ENCODE data around the gene FAM174C.

Gene FAM174C

DNA sequence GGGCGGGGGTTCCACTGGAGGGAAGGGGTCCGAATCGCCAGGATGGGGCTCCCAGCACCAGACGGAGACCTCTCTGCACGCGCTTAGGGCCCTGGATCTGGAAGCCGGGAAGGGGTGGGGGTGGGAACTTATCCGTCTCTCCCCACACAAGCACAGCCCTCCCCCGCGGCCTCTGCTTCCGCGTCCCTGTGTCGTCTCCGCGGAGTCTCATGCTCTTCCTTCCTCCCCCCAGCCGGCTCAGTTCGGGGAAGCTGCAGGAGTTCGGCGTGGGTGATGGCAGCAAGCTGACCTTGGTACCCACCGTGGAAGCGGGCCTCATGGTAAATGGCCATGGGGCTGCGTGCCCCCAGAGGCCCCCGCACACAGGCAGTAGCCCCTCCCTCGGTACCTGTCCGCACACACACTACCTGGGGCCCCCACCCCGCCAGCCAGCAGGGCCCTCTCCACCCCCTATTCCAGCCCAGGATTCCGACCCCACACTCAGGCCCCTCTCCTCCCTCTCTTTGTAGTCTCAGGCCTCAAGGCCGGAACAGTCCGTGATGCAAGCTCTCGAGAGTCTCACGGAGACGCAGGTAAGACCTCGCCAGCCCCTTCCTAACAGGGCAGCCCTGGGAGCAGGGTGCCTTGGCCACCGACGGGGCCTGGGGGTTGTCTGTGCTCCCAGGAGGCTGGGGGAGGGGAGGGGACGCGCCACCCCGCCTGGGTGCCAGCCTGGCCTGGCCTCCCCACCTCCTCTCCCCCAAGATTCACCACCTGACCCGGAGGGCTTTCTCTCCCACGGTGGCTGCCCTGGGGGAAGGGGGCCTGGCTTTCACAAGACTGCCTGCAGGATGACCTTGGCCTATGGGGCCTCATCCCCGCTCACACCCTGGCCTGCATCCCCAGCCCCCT, 23.8 kb upstream of the FAM174C start:
- peak overlapping the region; percentile 76 for H3K4me2 ChIP-seq (ENCODE audit: low read length)
- H3K4ac ChIP-seq (ENCODE audit: low read depth, low read length): peak overlapping the region; percentile 94
- H3K79me1 ChIP-seq (ENCODE audit: low read length): peaks cover 45% of the 10 kb centered on the region
- H3K18ac ChIP-seq (ENCODE audit: low read length): peak overlapping the region; percentile 92
- H3K27me3 ChIP-seq (ENCODE audit: insufficient read depth, low read length): no peaks in the 10 kb centered on the region
- H2AK5ac ChIP-seq (ENCODE audit: low read length): peak overlapping the region; percentile 83
- peaks cover 59 to 64% of the 10 kb centered on the region in 2 experiments for H3K36me3 ChIP-seq (ENCODE audit: control insufficient read depth in 1 of 2, insufficient read depth in 2 of 2, low read length in 2 of 2)
- peak overlapping the region; percentile 92 for H3K27ac ChIP-seq (ENCODE audit: low read depth, low read length)
- peak overlapping the region; percentile 96 for H3K4me3 ChIP-seq (ENCODE audit: low read depth, low read length)
- peak overlapping the region; percentile 98 for H4K91ac ChIP-seq (ENCODE audit: low read depth, low read length)
- H4K8ac ChIP-seq (ENCODE audit: low read depth, low read length): peak overlapping the region; percentile 69
- H3K4me1 ChIP-seq (ENCODE audit: control insufficient read depth in 1 of 2, insufficient read depth in 2 of 2, low read length in 2 of 2): peaks cover 16 to 18% of the 10 kb centered on the region in 2 experiments
- H4K12ac ChIP-seq (ENCODE audit: low read depth, low read length): peak overlapping the region; percentile 79
- H2BK12ac ChIP-seq (ENCODE audit: low read length): peak overlapping the region; percentile 37
- peak overlapping the region; percentile 50 for H2BK120ac ChIP-seq (ENCODE audit: insufficient read depth, low read length, poor library complexity)
- H3K79me2 ChIP-seq (ENCODE audit: control insufficient read depth, insufficient read depth, low read length, poor library complexity): peaks cover 41% of the 10 kb centered on the region
- H3K9me3 ChIP-seq (ENCODE audit: insufficient read depth, low read depth, low read length): no peaks in the 10 kb centered on the region
- peak; percentile 56 to 71 for DNase-seq
- H3K9ac ChIP-seq (ENCODE audit: low read length): peak overlapping the region; percentile 95
- H2BK5ac ChIP-seq (ENCODE audit: low read depth, low read length, poor library complexity): peak overlapping the region; percentile 92
- peak overlapping the region; percentile 21 for H2AFZ ChIP-seq (ENCODE audit: insufficient read depth, low read length, poor library complexity)
- no peak overlapping the region for H3K23ac ChIP-seq (ENCODE audit: low read length)
- WGBS (ENCODE audit: extremely low coverage, insufficient coverage, insufficient read length): no CpG with 5 or more reads among the region's 41 CpGs
- H3K14ac ChIP-seq (ENCODE audit: low read length): peak overlapping the region; percentile 94

DNA sequence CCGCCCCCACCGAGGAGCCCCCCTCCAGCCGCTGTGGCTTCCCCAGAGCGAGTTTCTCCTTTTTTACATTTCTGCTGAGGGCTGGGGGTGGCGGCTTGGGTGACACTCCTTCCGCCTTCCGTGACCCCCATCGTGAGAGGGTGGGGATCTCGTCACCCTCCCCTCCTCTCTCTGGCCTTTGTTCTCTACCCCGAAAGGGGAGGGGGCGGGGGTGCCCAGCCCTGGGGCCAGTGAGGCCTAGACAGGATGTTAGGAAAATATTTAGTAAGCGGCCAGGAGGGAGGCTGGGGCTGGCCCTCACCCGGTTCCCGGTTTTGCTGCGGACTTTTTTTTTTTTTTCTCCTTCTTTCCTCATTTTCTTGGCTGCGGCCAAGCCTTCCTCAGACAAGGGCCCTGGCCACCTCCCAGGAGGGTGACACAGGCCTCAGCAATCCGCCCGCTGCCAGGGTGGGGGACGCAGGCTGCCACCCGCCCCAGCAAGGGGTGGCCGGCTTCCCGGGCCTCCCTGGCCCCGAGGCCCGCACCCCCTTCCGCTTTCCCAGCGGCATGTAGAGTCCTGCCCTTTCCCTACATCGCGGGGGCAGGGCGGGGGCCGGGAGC, 23.0 kb upstream of the FAM174C start:
- Histone ChIP-seq H3K79me1 (ENCODE audit: low read length) (peaks cover 45% of the 10 kb centered on the region), H2AFZ (ENCODE audit: insufficient read depth, low read length, poor library complexity) (no peak overlapping the region), H3K23ac (ENCODE audit: low read length) (no peak overlapping the region), H3K27me3 (ENCODE audit: insufficient read depth, low read length) (no peaks in the 10 kb centered on the region), H2BK12ac (ENCODE audit: low read length) (peak overlapping the region; percentile 53), H2BK120ac (ENCODE audit: insufficient read depth, low read length, poor library complexity) (peak overlapping the region; percentile 69), H3K14ac (ENCODE audit: low read length) (peak overlapping the region; percentile 90), H3K4ac (ENCODE audit: low read depth, low read length) (peak overlapping the region; percentile 97), H3K27ac (ENCODE audit: low read depth, low read length) (peak overlapping the region; percentile 92), H2BK5ac (ENCODE audit: low read depth, low read length, poor library complexity) (peak overlapping the region; percentile 80), H3K4me3 (ENCODE audit: low read depth, low read length) (no peak overlapping the region), H3K9ac (ENCODE audit: low read length) (peak overlapping the region; percentile 24), H3K9me3 (ENCODE audit: insufficient read depth, low read depth, low read length) (no peaks in the 10 kb centered on the region), H4K12ac (ENCODE audit: low read depth, low read length) (peak overlapping the region; percentile 68), H2AK5ac (ENCODE audit: low read length) (peak overlapping the region; percentile 60), H3K36me3 (ENCODE audit: control insufficient read depth in 1 of 2, insufficient read depth in 2 of 2, low read length in 2 of 2) (peaks cover 66 to 71% of the 10 kb centered on the region in 2 experiments), H4K91ac (ENCODE audit: low read depth, low read length) (peak overlapping the region; percentile 98), H3K4me1 (ENCODE audit: control insufficient read depth in 1 of 2, insufficient read depth in 2 of 2, low read length in 2 of 2) (peaks cover 16 to 18% of the 10 kb centered on the region in 2 experiments), H3K18ac (ENCODE audit: low read length) (peak overlapping the region; percentile 95), H3K79me2 (ENCODE audit: control insufficient read depth, insufficient read depth, low read length, poor library complexity) (peaks cover 41% of the 10 kb centered on the region), H3K4me2 (ENCODE audit: low read length) (peak overlapping the region; percentile 76), H4K8ac (ENCODE audit: low read depth, low read length) (peak overlapping the region; percentile 55)
- peak; percentile 72 to 80 for DNase-seq
- no CpG with 5 or more reads among the region's 30 CpGs for WGBS (ENCODE audit: extremely low coverage, insufficient coverage, insufficient read length)

DNA sequence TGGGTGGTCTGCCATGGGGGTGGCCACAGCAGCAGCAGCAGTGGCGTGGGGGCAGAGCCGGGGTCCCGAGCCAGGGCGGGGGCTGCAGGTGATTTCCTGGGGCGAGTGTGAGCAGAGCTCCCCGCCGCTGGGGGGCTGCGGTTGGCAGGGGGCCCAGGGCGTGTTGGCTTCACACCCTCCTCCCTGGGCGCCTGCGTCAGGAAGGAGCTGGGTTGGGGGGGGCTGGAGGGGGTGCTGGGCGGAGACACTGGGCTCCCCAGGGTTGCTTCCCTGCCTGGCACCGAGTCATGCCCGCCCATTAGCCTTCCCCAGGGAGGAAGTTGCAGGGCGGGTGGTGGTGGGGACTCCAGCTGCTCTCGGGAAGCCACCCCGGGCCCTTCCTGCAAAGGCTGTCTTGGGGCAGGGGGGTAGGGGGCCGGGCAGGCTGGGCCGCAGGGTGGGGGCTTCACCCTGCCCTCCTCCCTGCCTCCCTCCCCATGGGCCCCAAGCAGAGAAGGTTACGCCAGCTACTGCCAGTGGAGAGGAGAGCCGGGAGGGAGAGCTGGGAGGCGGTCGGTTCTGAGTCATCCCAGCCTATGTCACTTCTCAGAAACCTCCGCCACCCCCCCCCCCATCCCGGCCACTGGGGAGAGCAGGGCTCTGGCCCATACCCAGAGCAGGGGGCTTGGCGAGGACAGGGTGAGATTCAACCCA, 22.4 kb upstream of the FAM174C start:
- Histone ChIP-seq H3K9me3 (ENCODE audit: insufficient read depth, low read depth, low read length) (no peaks in the 10 kb centered on the region), H3K23ac (ENCODE audit: low read length) (no peak overlapping the region), H3K4me1 (ENCODE audit: control insufficient read depth in 1 of 2, insufficient read depth in 2 of 2, low read length in 2 of 2) (peaks cover 14 to 15% of the 10 kb centered on the region in 2 experiments), H4K91ac (ENCODE audit: low read depth, low read length) (peak overlapping the region; percentile 85), H3K4ac (ENCODE audit: low read depth, low read length) (peak overlapping the region; percentile 97), H2BK12ac (ENCODE audit: low read length) (peak overlapping the region; percentile 30), H2BK120ac (ENCODE audit: insufficient read depth, low read length, poor library complexity) (peak overlapping the region; percentile 69), H3K9ac (ENCODE audit: low read length) (no peak overlapping the region), H3K79me1 (ENCODE audit: low read length) (peaks cover 43% of the 10 kb centered on the region), H2AFZ (ENCODE audit: insufficient read depth, low read length, poor library complexity) (no peak overlapping the region), H3K14ac (ENCODE audit: low read length) (peak overlapping the region; percentile 90), H3K27me3 (ENCODE audit: insufficient read depth, low read length) (no peaks in the 10 kb centered on the region), H3K4me2 (ENCODE audit: low read length) (peak overlapping the region; percentile 76), H3K36me3 (ENCODE audit: control insufficient read depth in 1 of 2, insufficient read depth in 2 of 2, low read length in 2 of 2) (peaks cover 72 to 77% of the 10 kb centered on the region in 2 experiments), H4K8ac (ENCODE audit: low read depth, low read length) (peak overlapping the region; percentile 55), H4K12ac (ENCODE audit: low read depth, low read length) (no peak overlapping the region), H3K79me2 (ENCODE audit: control insufficient read depth, insufficient read depth, low read length, poor library complexity) (peaks cover 40% of the 10 kb centered on the region), H3K4me3 (ENCODE audit: low read depth, low read length) (no peak overlapping the region), H2AK5ac (ENCODE audit: low read length) (no peak overlapping the region), H3K18ac (ENCODE audit: low read length) (peak overlapping the region; percentile 95), H3K27ac (ENCODE audit: low read depth, low read length) (peak overlapping the region; percentile 92), H2BK5ac (ENCODE audit: low read depth, low read length, poor library complexity) (peak overlapping the region; percentile 80)
- no CpG with 5 or more reads among the region's 26 CpGs for WGBS (ENCODE audit: extremely low coverage, insufficient coverage, insufficient read length)
- DNase-seq: peak; percentile 81 to 82

DNA sequence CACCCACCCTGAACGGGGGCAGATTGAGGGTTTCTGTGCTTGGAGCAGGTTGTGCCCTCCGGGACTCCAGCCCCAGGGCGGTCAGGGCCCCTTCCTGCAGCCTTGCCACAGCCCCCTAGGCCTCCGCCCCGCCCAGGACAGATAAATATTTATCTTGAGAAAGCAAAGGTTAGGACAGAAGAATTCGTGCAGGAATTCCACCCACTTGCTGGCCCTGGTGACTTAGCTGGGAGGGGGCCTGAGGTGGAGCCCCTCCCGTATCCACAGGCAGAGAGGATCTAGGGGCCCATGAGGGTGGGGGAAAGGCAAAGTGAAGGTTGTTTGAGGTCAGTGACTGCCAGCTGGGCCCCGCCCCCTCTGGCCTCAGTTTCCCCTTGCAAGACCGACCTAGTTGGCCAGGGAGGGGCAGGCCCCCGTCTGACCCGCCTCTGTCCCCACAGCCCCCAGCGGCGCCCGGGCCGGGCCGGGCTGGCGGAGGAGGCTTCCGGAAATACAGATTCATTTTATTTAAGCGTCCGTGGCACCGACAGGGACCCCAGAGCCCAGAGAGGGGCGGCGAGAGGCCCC, 21.7 kb upstream of the FAM174C start:
- H4K91ac ChIP-seq (ENCODE audit: low read depth, low read length): peak overlapping the region; percentile 45

More for the DNA sequence above, 21.7 kb upstream of the FAM174C start:
- Histone ChIP-seq H3K9ac (ENCODE audit: low read length) (no peak overlapping the region), H3K4me1 (ENCODE audit: control insufficient read depth in 1 of 2, insufficient read depth in 2 of 2, low read length in 2 of 2) (peaks cover 12% of the 10 kb centered on the region in 2 experiments), H2BK120ac (ENCODE audit: insufficient read depth, low read length, poor library complexity) (no peak overlapping the region), H3K23ac (ENCODE audit: low read length) (no peak overlapping the region), H3K4me3 (ENCODE audit: low read depth, low read length) (no peak overlapping the region), H4K8ac (ENCODE audit: low read depth, low read length) (peak overlapping the region; percentile 42), H3K79me1 (ENCODE audit: low read length) (peaks cover 37% of the 10 kb centered on the region), H3K18ac (ENCODE audit: low read length) (peak overlapping the region; percentile 18), H2BK5ac (ENCODE audit: low read depth, low read length, poor library complexity) (peak overlapping the region; percentile 38), H3K14ac (ENCODE audit: low read length) (no peak overlapping the region), H3K27me3 (ENCODE audit: insufficient read depth, low read length) (no peaks in the 10 kb centered on the region), H2AFZ (ENCODE audit: insufficient read depth, low read length, poor library complexity) (no peak overlapping the region), H2AK5ac (ENCODE audit: low read length) (no peak overlapping the region), H3K36me3 (ENCODE audit: control insufficient read depth in 1 of 2, insufficient read depth in 2 of 2, low read length in 2 of 2) (peaks cover 75 to 82% of the 10 kb centered on the region in 2 experiments), H3K4ac (ENCODE audit: low read depth, low read length) (peak overlapping the region; percentile 97), H4K12ac (ENCODE audit: low read depth, low read length) (no peak overlapping the region), H3K9me3 (ENCODE audit: insufficient read depth, low read depth, low read length) (no peaks in the 10 kb centered on the region), H2BK12ac (ENCODE audit: low read length) (no peak overlapping the region), H3K79me2 (ENCODE audit: control insufficient read depth, insufficient read depth, low read length, poor library complexity) (peaks cover 37% of the 10 kb centered on the region), H3K27ac (ENCODE audit: low read depth, low read length) (peak overlapping the region; percentile 92), H3K4me2 (ENCODE audit: low read length) (peak overlapping the region; percentile 37)
- peak in 1 of 2 donors; percentile 82 for DNase-seq
- WGBS (ENCODE audit: extremely low coverage, insufficient coverage, insufficient read length): no CpG with 5 or more reads among the region's 23 CpGs

All from trophoblast cell (in vitro differentiated cells and primary cell).